SJSA1 (cell line): ENCODE results near the gene CMTR1. TPM values are rescaled to one million over a fixed set of nuclear protein-coding genes. Genes with fewer than 3 reads are reported as not detected.

Source experiments
- DNase-seq, 2 experiments: peaks; one replicate each; pipeline ENCODE4 v3.0.0-alpha.2; 2015 to 2020; ENCODE audit warnings: low spot score in 2 of 2, low read depth in 1 of 2
- H3K27ac ChIP-seq: fragments of 250-450 bp; sonication (Bioruptor Pico); 2 replicates; pipeline ENCODE4 v1.5.1; 2020; ENCODE audit warnings: mild to moderate bottlenecking, moderate library complexity
- H3K27me3 ChIP-seq: fragments of 250-450 bp; sonication (Bioruptor Pico); replicated peaks from 2 replicates; pipeline ENCODE4 v1.5.1; 2020; ENCODE audit warnings: mild to moderate bottlenecking, moderate library complexity
- H3K36me3 ChIP-seq: fragments of 250-450 bp; sonication (Bioruptor Pico); 2 replicates; pipeline ENCODE4 v1.5.1; 2020; ENCODE audit warnings: mild to moderate bottlenecking
- H3K4me1 ChIP-seq: fragments of 250-450 bp; sonication (Bioruptor Pico); replicated peaks from 2 replicates; pipeline ENCODE4 v1.6.1; 2021; ENCODE audit warnings: mild to moderate bottlenecking
- H3K4me3 ChIP-seq: fragments of 250-450 bp; sonication (Bioruptor Pico); 2 replicates; pipeline ENCODE4 v1.5.1; 2020; ENCODE audit warnings: mild to moderate bottlenecking
- H3K9me3 ChIP-seq: fragments of 250-450 bp; sonication (Bioruptor Pico); replicated peaks from 2 replicates; pipeline ENCODE4 v1.5.1; 2020; ENCODE audit warnings: mild to moderate bottlenecking
- total RNA-seq: library from RNA; depleted of rRNA; stranded (reverse); fragments of >200 nt; shearing (Covaris generic); gene quantifications from 2 replicates; pipeline ENCODE4 v1.2.3, GENCODE V29; 2014

The CMTR1 gene
- total RNA-seq, 1 experiment from 2014 or later: 39.1 TPM

- no peaks in the 10 kb centered on the region for H3K27me3 ChIP-seq
- DNase-seq: no peak
- H3K9me3 ChIP-seq: no peaks in the 10 kb centered on the region
These were observed 78.9 kb downstream of the CMTR1 start for GRCh38 chr6:37511910-37512399.

GRCh38 chr6:37512400-37513011 is 79.5 kb downstream of the CMTR1 start:
- DNase-seq: no peak
- Histone ChIP-seq H3K36me3 (no peaks in the 10 kb centered on the region), H3K27me3 (no peaks in the 10 kb centered on the region), H3K4me3 (no peak overlapping the region), H3K27ac (no peak overlapping the region), H3K4me1 (peaks cover 34% of the 10 kb centered on the region), H3K9me3 (no peaks in the 10 kb centered on the region)

More at GRCh38 chr6:37511910-37512399, 78.9 kb downstream of the CMTR1 start:
- H3K4me1 ChIP-seq: peaks cover 29% of the 10 kb centered on the region
- no peak overlapping the region for H3K27ac ChIP-seq
- H3K36me3 ChIP-seq: no peaks in the 10 kb centered on the region
- H3K4me3 ChIP-seq: no peak overlapping the region

- Histone ChIP-seq H3K4me1 (peaks cover 34% of the 10 kb centered on the region), H3K9me3 (no peaks in the 10 kb centered on the region), H3K4me3 (no peak overlapping the region), H3K27me3 (no peaks in the 10 kb centered on the region), H3K36me3 (no peaks in the 10 kb centered on the region), H3K27ac (no peak overlapping the region)
- DNase-seq: no peak
These were observed 80.1 kb downstream of the CMTR1 start for GRCh38 chr6:37513155-37513554.

GRCh38 chr6:37513576-37513975 is 80.6 kb downstream of the CMTR1 start:
- Histone ChIP-seq H3K36me3 (no peaks in the 10 kb centered on the region), H3K4me1 (peaks cover 34% of the 10 kb centered on the region), H3K27me3 (no peaks in the 10 kb centered on the region), H3K9me3 (no peaks in the 10 kb centered on the region), H3K4me3 (no peak overlapping the region), H3K27ac (no peak overlapping the region)
- no peak for DNase-seq

GRCh38 chr6:37514321-37514771 is 81.3 kb downstream of the CMTR1 start:
- Histone ChIP-seq H3K36me3 (no peaks in the 10 kb centered on the region), H3K27ac (no peak overlapping the region), H3K27me3 (no peaks in the 10 kb centered on the region), H3K4me1 (peaks cover 34% of the 10 kb centered on the region), H3K4me3 (no peak overlapping the region), H3K9me3 (no peaks in the 10 kb centered on the region)
- peak; percentile 71 to 78 for DNase-seq

GRCh38 chr6:37514837-37515236 is 81.8 kb downstream of the CMTR1 start:
- H3K36me3 ChIP-seq: no peaks in the 10 kb centered on the region
- H3K27me3 ChIP-seq: no peaks in the 10 kb centered on the region
- DNase-seq: no peak
- H3K4me1 ChIP-seq: peaks cover 34% of the 10 kb centered on the region
- H3K4me3 ChIP-seq: no peak overlapping the region
- no peaks in the 10 kb centered on the region for H3K9me3 ChIP-seq
- H3K27ac ChIP-seq: no peak overlapping the region

- Histone ChIP-seq H3K9me3 (no peaks in the 10 kb centered on the region), H3K4me1 (peaks cover 35% of the 10 kb centered on the region), H3K27me3 (no peaks in the 10 kb centered on the region), H3K4me3 (no peak overlapping the region), H3K27ac (no peak overlapping the region), H3K36me3 (no peaks in the 10 kb centered on the region)
- no peak for DNase-seq
These were observed 82.7 kb downstream of the CMTR1 start for GRCh38 chr6:37515712-37516075.

- no peaks in the 10 kb centered on the region for H3K27me3 ChIP-seq
- no peaks in the 10 kb centered on the region for H3K9me3 ChIP-seq
- peak; percentile 75 to 84 for DNase-seq
These were observed 83.3 kb downstream of the CMTR1 start for GRCh38 chr6:37516076-37516919.

GRCh38 chr6:37516920-37517405 is 83.9 kb downstream of the CMTR1 start:
- Histone ChIP-seq H3K4me3 (no peak overlapping the region), H3K4me1 (peaks cover 40% of the 10 kb centered on the region), H3K27me3 (no peaks in the 10 kb centered on the region)

More at GRCh38 chr6:37516076-37516919, 83.3 kb downstream of the CMTR1 start:
- Histone ChIP-seq H3K27ac (no peak overlapping the region), H3K36me3 (no peaks in the 10 kb centered on the region), H3K4me3 (no peak overlapping the region), H3K4me1 (peaks cover 40% of the 10 kb centered on the region)

GRCh38 chr6:37517411-37517812 is 84.4 kb downstream of the CMTR1 start:
- no peak overlapping the region for H3K27ac ChIP-seq
- DNase-seq: no peak
- no peaks in the 10 kb centered on the region for H3K9me3 ChIP-seq
- H3K4me1 ChIP-seq: peaks cover 40% of the 10 kb centered on the region
- no peak overlapping the region for H3K4me3 ChIP-seq
- no peaks in the 10 kb centered on the region for H3K36me3 ChIP-seq
- peaks cover 2% of the 10 kb centered on the region; the same call in 1 of the 2 replicates for H3K27me3 ChIP-seq

More at GRCh38 chr6:37516920-37517405, 83.9 kb downstream of the CMTR1 start:
- Histone ChIP-seq H3K36me3 (no peaks in the 10 kb centered on the region), H3K9me3 (no peaks in the 10 kb centered on the region), H3K27ac (no peak overlapping the region)
- DNase-seq: no peak

GRCh38 chr6:37518116-37518515 is 85.1 kb downstream of the CMTR1 start:
- DNase-seq: no peak
- Histone ChIP-seq H3K4me1 (peaks cover 43% of the 10 kb centered on the region), H3K4me3 (no peak overlapping the region), H3K27me3 (peaks cover 2% of the 10 kb centered on the region; the same call in 1 of the 2 replicates), H3K9me3 (no peaks in the 10 kb centered on the region), H3K36me3 (no peaks in the 10 kb centered on the region), H3K27ac (no peak overlapping the region)

GRCh38 chr6:37519461-37519860 is 86.4 kb downstream of the CMTR1 start:
- H3K9me3 ChIP-seq: no peaks in the 10 kb centered on the region
- peaks cover 53% of the 10 kb centered on the region for H3K4me1 ChIP-seq
- DNase-seq: no peak
- no peak overlapping the region for H3K4me3 ChIP-seq
- no peaks in the 10 kb centered on the region for H3K36me3 ChIP-seq
- H3K27ac ChIP-seq: no peak overlapping the region
- H3K27me3 ChIP-seq: peaks cover 2% of the 10 kb centered on the region; the same call in 1 of the 2 replicates

- peaks cover 53% of the 10 kb centered on the region for H3K4me1 ChIP-seq
- H3K9me3 ChIP-seq: no peaks in the 10 kb centered on the region
- DNase-seq: no peak
- H3K27me3 ChIP-seq: peaks cover 2% of the 10 kb centered on the region; the same call in 1 of the 2 replicates
- no peak overlapping the region for H3K27ac ChIP-seq
- no peak overlapping the region for H3K4me3 ChIP-seq
- H3K36me3 ChIP-seq: no peaks in the 10 kb centered on the region
These were observed 87.9 kb downstream of the CMTR1 start for GRCh38 chr6:37520926-37521325.

GRCh38 chr6:37521674-37522073 is 88.7 kb downstream of the CMTR1 start:
- Histone ChIP-seq H3K36me3 (no peaks in the 10 kb centered on the region), H3K27ac (no peak overlapping the region), H3K9me3 (no peaks in the 10 kb centered on the region), H3K4me3 (no peak overlapping the region), H3K4me1 (peaks cover 47% of the 10 kb centered on the region), H3K27me3 (peaks cover 2% of the 10 kb centered on the region; the same call in 1 of the 2 replicates)
- DNase-seq: no peak
